Transverse colon (tissue), 3 donors: ENCODE results near the gene LRRC49.

ENCODE experiments used
- CTCF ChIP-seq, 5 experiments: fragments of 200-600 bp in 3 of 5; fragments of 450-650 bp in 2 of 5; sonication (generic) in 3 of 5; IDR thresholded peaks; 1 replicate in 2 of 5; 2 replicates in 3 of 5; pipeline ENCODE4 v1.5.1; 2016 to 2017; ENCODE audit warnings: antibody characterized with exemption in 5 of 5, inconsistent platforms in 3 of 5, mild to moderate bottlenecking in 2 of 5, moderate library complexity in 1 of 5
- EP300 ChIP-seq: sonication (generic); formaldehyde crosslinking; IDR thresholded peaks from one replicate; pipeline ENCODE4 v1.6.1; 2017; ENCODE audit warnings: antibody characterized with exemption, low read depth

- TF ChIP-seq CTCF (IDR thresholded peaks at IDR 0.05) (no peak), EP300 (no peak)
Measured at GRCh38 chr15:70922119-70922518, 29.5 kb downstream of the LRRC49 start.
